Endodermal cell (in vitro differentiated cells): ENCODE data around the gene MST1. TPM values are rescaled to one million over a fixed set of nuclear protein-coding genes. Genes with fewer than 3 reads are reported as not detected.
A peak's percentile ranks its signal among the peaks of the same experiment; 100 is the strongest.

Experiments used
- DNase-seq: peaks from one replicate; pipeline ENCODE4 v3.0.0-alpha.2; 2017
- H3K27ac ChIP-seq: 2 replicates; pipeline ENCODE4 v1.5.1; 2013; ENCODE audit warnings: mild to moderate bottlenecking, low read depth, low read length, moderate library complexity
- H3K27me3 ChIP-seq: 2 replicates; pipeline ENCODE4 v1.6.1; 2013; ENCODE audit warnings: mild to moderate bottlenecking, low read length, moderate library complexity; ENCODE audit not compliant: insufficient read depth, control insufficient read depth, poor library complexity, severe bottlenecking
- H3K36me3 ChIP-seq: 2 replicates; pipeline ENCODE4 v1.7.0; 2013; ENCODE audit warnings: mild to moderate bottlenecking, low read length, moderate library complexity; ENCODE audit not compliant: control insufficient read depth, insufficient read depth
- H3K4me1 ChIP-seq: one replicate; pipeline ENCODE4 v1.7.0; 2013; ENCODE audit warnings: low read length; ENCODE audit not compliant: control insufficient read depth, insufficient read depth
- H3K4me3 ChIP-seq: 2 replicates; pipeline ENCODE4 v1.5.1; 2013; ENCODE audit warnings: mild to moderate bottlenecking, low read length, moderate library complexity
- H3K9ac ChIP-seq: 2 replicates; pipeline ENCODE4 v1.6.1; 2013; ENCODE audit warnings: mild to moderate bottlenecking, low read length, moderate library complexity; ENCODE audit not compliant: poor library complexity, severe bottlenecking; ENCODE audit errors: extremely low read depth
- H3K9me3 ChIP-seq: 2 replicates; pipeline ENCODE4 v1.6.1; 2013; ENCODE audit warnings: mild to moderate bottlenecking, low read length, moderate library complexity; ENCODE audit not compliant: control insufficient read depth
- H3K27ac Mint-ChIP-seq: 2 replicates; pipeline ENCODE4 v1.8.0; 2020; ENCODE audit warnings: mixed read lengths
- H3K27me3 Mint-ChIP-seq: 2 replicates; pipeline ENCODE4 v1.8.0; 2021; ENCODE audit warnings: mild to moderate bottlenecking, mixed read lengths; ENCODE audit not compliant: insufficient read depth
- H3K36me3 Mint-ChIP-seq: 2 replicates; pipeline ENCODE4 v1.8.0; 2020; ENCODE audit warnings: low read depth, mixed read lengths
- H3K4me1 Mint-ChIP-seq: 2 replicates; pipeline ENCODE4 v1.8.0; 2020; ENCODE audit warnings: mixed read lengths
- H3K4me3 Mint-ChIP-seq: 2 replicates; pipeline ENCODE4 v1.8.0; 2020; ENCODE audit warnings: mild to moderate bottlenecking, moderate library complexity, mixed read lengths
- H3K9me3 Mint-ChIP-seq: 2 replicates; pipeline ENCODE4 v1.8.0; 2020; ENCODE audit warnings: mild to moderate bottlenecking, mixed read lengths
- WGBS, 2 experiments: methylation state at CpG; one replicate each; pipeline versions ENCODE4 v1.1.5 to v1.1.7; 2013; ENCODE audit warnings: missing lambda C conversion rate in 2 of 2, mixed read lengths in 1 of 2; ENCODE audit not compliant: insufficient coverage in 1 of 2, insufficient read length in 1 of 2; 5-methylcytosine and 5-hydroxymethylcytosine counted together
- total RNA-seq, 2 donors: library from RNA; stranded (reverse); fragmentation: NEBNext Ultra II Directional in 1 of 2; extraction: Animal tissue kit (Norgen Biotek cat#: 25700) in 1 of 2; gene quantifications; 2 replicates in 1 of 2; 3 replicates in 1 of 2; pipeline ENCODE4 v1.2.1, GENCODE V29; 2021
- TF ChIP-seq, protein P1 (sequence below): fragments of 200-600 bp; sonication (generic); conservative IDR thresholded peaks from 2 replicates; pipeline ENCODE4 v1.5.0; 2021; ENCODE audit warnings: antibody characterized with exemption, mild to moderate bottlenecking

Gene MST1
- total RNA-seq, 2 donors from 2014 or later: 30.8 to 35.5 TPM

GRCh38 chr3:49650177-49650576 lies 39.1 kb downstream of the MST1 start:
- Mint-ChIP-seq H3K9me3 (no peaks in the 10 kb centered on the region), H3K4me1 (no peaks in the 10 kb centered on the region), H3K27me3 (no peaks in the 10 kb centered on the region), H3K36me3 (no peaks in the 10 kb centered on the region), H3K4me3 (no peak overlapping the region), H3K27ac (peak overlapping the region; percentile 3)
- TF ChIP-seq, protein P1, sequence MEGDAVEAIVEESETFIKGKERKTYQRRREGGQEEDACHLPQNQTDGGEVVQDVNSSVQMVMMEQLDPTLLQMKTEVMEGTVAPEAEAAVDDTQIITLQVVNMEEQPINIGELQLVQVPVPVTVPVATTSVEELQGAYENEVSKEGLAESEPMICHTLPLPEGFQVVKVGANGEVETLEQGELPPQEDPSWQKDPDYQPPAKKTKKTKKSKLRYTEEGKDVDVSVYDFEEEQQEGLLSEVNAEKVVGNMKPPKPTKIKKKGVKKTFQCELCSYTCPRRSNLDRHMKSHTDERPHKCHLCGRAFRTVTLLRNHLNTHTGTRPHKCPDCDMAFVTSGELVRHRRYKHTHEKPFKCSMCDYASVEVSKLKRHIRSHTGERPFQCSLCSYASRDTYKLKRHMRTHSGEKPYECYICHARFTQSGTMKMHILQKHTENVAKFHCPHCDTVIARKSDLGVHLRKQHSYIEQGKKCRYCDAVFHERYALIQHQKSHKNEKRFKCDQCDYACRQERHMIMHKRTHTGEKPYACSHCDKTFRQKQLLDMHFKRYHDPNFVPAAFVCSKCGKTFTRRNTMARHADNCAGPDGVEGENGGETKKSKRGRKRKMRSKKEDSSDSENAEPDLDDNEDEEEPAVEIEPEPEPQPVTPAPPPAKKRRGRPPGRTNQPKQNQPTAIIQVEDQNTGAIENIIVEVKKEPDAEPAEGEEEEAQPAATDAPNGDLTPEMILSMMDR: no peak
- H3K27ac ChIP-seq: no peak overlapping the region
- no peaks in the 10 kb centered on the region for H3K36me3 ChIP-seq
- no peaks in the 10 kb centered on the region for H3K27me3 ChIP-seq
- no peaks in the 10 kb centered on the region for H3K4me1 ChIP-seq
- no peak overlapping the region for H3K9ac ChIP-seq
- H3K9me3 ChIP-seq: no peaks in the 10 kb centered on the region
- DNase-seq: no peak
- WGBS, 2 experiments: 60 to 97% methylated on average over 1 of the region's 1 CpG
- H3K4me3 ChIP-seq: no peak overlapping the region

DNA sequence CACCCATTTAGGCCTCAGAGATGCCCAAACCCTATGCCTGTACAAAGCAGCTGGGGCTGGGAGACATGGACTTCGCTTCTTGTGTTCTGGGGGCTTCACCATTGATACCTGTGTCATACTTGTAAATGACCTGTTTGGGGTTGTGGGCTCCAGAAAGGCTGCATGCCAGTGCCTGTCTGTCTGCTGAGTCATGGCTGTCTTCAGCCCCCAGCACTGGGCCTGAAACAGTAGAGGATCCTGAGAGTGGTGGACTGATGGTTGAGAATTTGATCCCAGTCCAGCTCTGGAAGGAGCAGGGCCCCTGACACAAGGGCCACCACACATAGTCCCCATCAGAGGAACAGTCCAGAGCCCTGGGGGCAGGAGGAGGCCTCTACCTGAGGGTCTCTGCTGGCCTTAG lies 39.7 kb downstream of the MST1 start:
- Histone ChIP-seq H3K4me3 (no peak overlapping the region), H3K27ac (no peak overlapping the region), H3K27me3 (no peaks in the 10 kb centered on the region), H3K36me3 (no peaks in the 10 kb centered on the region), H3K4me1 (no peaks in the 10 kb centered on the region), H3K9me3 (no peaks in the 10 kb centered on the region), H3K9ac (no peak overlapping the region)
- Mint-ChIP-seq H3K36me3 (no peaks in the 10 kb centered on the region), H3K27me3 (no peaks in the 10 kb centered on the region), H3K9me3 (no peaks in the 10 kb centered on the region), H3K27ac (peak overlapping the region; percentile 3), H3K4me3 (no peak overlapping the region), H3K4me1 (no peaks in the 10 kb centered on the region)
- 86 to 100% methylated on average over 1 of the region's 1 CpG for WGBS, 2 experiments
- DNase-seq: no peak
- TF ChIP-seq, protein P1: no peak

- no peaks in the 10 kb centered on the region for H3K36me3 Mint-ChIP-seq
- no peak overlapping the region for H3K27ac ChIP-seq
These were observed 40.8 kb downstream of the MST1 start for GRCh38 chr3:49648354-49649019.

More at GRCh38 chr3:49648354-49649019, 40.8 kb downstream of the MST1 start:
- Histone ChIP-seq H3K36me3 (no peaks in the 10 kb centered on the region), H3K4me1 (no peaks in the 10 kb centered on the region), H3K9ac (no peak overlapping the region), H3K27me3 (no peaks in the 10 kb centered on the region), H3K9me3 (no peaks in the 10 kb centered on the region), H3K4me3 (no peak overlapping the region)
- Mint-ChIP-seq H3K9me3 (no peaks in the 10 kb centered on the region), H3K4me3 (no peak overlapping the region), H3K4me1 (no peaks in the 10 kb centered on the region), H3K27ac (peak overlapping the region; percentile 39), H3K27me3 (no peaks in the 10 kb centered on the region)
- TF ChIP-seq, protein P1: no peak
- WGBS, 2 experiments: 89 to 100% methylated on average over 1 to 3 of the region's 3 CpGs
- DNase-seq: no peak
